Spleen (tissue), 7 donors: ENCODE measurements around the gene SEMA3F.

Source experiments
- CTCF ChIP-seq, 11 experiments: fragments of 200-600 bp in 7 of 11; fragments of 450-650 bp in 4 of 11; sonication (generic) in 4 of 11; IDR thresholded peaks in 8 of 11; conservative IDR thresholded peaks in 3 of 11; 1 replicate in 7 of 11; 2 replicates in 4 of 11; pipeline versions ENCODE4 v1.4.0 to v1.8.0; 2016 to 2021; ENCODE audit warnings: antibody characterized with exemption in 11 of 11, inconsistent platforms in 4 of 11, mild to moderate bottlenecking in 1 of 11
- POLR2A ChIP-seq, 3 donors: fragments of 450-650 bp; IDR thresholded peaks; one replicate each; pipeline ENCODE4 v1.5.1; 2017; ENCODE audit warnings: antibody characterized with exemption in 3 of 3, mild to moderate bottlenecking in 1 of 3
- POLR2AphosphoS5 ChIP-seq, 3 donors: sonication (generic); formaldehyde crosslinking; IDR thresholded peaks; one replicate each; pipeline ENCODE4 v1.5.1; 2017; ENCODE audit warnings: antibody characterized with exemption in 3 of 3
- donor health status: DM: no; HTN: no; CAD: no; lungs with moderate emphysema.
- donor health status: DM: no; HTN: no; CAD: no.
- donor health status: DM: no; HTN: no; CAD: no.

GRCh38 chr3:50147447-50147846, 7.7 kb upstream of the SEMA3F start:
- TF ChIP-seq CTCF (IDR thresholded peaks at IDR 0.05 in 8 of 11, conservative IDR thresholded peaks at IDR 0.05 in 3 of 11) (no peak), POLR2A (IDR thresholded peaks at IDR 0.05) (no peak), POLR2AphosphoS5 (IDR thresholded peaks at IDR 0.05) (no peak)
